Stimulated activated CD4-positive, alpha-beta T cell treated with anti-CD3 and anti-CD28 coated beads, Interleukin-1b, Interleukin-23, amount 100 ng/mL, for 48 hours (primary cell): ENCODE measurements around the gene IL22RA1.
A peak's percentile ranks its signal among the peaks of the same experiment; 100 is the strongest.

ENCODE experiments used
- DNase-seq: peaks from one replicate; pipeline ENCODE4 v3.0.0-alpha.2; 2020

IL22RA1 gene

DNA sequence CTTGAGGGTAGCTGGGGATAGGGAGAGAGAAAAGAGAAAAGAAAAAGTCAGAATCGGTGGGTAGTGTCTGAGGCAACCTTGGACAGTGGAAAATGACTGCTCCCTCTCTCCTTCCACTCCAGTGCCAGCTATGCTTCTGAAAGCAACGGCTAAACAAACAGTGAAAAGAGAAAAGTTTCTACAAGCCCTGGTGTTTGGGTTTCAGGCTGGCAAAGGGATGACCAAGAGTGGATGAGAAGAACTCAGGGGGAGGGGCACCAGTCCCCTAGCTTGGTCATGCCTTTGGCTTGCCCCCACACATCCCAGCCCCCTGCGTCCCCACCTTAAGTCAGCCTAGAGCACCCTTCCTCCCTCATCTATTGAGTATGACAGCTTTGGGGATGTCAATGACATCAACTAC lies 8.6 kb downstream of the IL22RA1 start:
- DNase-seq = no peak

DNA sequence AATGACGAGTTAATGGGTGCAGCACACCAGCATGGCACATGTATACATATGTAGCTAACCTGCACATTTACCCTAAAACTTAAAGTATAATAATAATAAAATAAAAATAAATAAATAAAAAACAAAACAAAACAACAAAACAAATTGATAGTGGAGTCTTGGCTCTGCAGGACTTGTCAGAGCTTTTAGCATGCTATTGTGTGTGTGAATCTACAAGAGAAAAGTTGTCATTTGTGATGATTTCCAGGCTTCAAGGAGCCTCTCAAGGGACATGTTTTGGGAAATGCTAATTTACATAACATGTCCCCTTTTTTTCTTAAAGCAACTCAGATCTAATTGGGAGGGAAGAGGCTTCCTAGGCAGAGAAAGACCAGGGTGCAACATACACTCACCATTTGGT lies 9.1 kb downstream of the IL22RA1 start:
- no peak for DNase-seq

GRCh38 chr1:24130385-24130784 lies 12.6 kb downstream of the IL22RA1 start:
- no peak for DNase-seq

GRCh38 chr1:24127801-24128363 lies 15.1 kb downstream of the IL22RA1 start:
- no peak for DNase-seq

DNA sequence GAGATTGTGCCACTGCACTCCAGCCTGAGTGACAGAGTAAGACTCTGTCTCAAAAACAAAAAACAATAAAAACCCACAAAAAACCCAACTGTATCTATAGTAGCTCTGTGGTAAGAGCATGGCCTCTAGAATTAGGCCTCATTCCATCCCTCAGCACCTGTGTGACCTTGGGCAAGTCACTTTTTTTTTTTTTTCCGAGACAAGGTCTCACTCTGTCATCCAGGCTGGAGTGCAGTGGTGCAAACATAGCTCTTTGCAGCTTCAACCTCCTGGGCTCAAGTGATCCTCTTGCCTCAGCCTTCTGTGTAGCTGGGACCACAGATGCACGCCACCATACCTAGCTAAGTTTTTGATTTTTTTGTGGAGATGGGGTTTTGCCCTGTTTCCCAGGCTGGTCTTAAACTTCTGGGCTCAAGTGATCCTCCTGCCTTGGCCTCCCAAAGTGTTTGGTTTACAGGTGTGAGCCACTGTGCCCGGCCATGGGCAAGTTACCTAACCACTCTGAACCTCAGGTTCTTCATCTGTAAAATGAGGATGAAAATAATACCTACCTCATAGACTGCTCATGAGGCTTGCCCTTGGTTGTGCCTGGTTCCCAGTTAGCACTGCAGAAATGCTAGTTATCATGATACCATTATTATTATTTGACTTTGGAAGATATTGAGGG lies 15.7 kb downstream of the IL22RA1 start:
- DNase-seq = no peak

DNA sequence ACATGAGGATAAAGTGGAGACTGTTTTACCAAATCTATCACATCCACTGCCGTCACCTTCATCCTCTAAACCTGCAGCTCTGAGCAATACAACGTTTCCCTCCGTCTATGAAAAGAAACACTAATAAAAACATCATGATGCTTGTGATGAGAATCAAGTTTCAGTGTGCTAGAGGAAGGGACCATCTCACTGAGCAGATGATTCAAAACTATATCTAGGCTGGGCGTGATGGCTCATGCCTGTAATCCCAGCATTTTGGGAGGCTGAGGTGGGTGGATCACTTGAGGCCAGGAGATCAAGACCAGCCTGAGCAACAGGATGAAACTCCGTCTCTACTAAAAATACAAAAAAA lies 16.3 kb downstream of the IL22RA1 start:
- DNase-seq = no peak

GRCh38 chr1:24126018-24126671 lies 16.8 kb downstream of the IL22RA1 start:
- DNase-seq = peak; percentile 16

DNA sequence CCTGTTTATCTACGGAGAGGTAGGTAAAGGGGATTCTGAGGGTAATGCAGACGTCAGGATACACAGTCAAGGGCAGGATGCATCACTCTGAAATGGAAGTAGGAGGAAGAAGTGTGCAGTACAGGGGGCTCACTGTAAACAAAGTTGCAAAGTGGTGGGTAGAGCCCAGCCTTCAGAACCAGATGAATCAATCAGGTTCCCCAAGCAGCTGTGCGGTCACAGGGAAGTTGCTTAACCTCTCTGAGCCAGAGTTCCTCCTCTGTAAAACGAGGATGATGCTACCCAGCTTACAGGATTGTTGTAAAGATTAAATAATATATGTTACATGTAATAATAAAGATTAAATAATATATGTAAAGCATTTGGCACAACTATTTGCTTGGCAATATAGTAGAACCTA lies 17.5 kb downstream of the IL22RA1 start:
- DNase-seq = no peak

- DNase-seq = no peak
Measured at GRCh38 chr1:24124980-24125379, 18.0 kb downstream of the IL22RA1 start.

DNA sequence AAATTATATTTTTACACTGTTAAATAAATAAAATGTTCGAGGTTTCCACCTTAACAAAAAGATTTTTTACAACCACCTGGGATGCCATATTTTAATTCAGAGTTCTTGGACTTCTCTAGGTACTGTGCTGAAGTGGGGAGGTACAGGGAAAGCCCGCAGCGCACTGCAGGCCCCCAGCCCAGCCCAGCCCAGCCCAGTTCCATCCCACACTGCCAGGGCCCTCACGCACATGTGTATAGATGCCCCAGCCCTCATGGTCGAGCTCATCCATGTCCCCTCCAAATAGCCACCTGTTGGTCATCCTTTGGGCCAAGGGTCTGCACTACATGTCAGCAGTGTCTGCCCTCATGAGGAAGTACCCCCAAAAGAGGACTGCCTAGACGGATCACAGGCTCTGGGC lies 19.3 kb downstream of the IL22RA1 start:
- no peak for DNase-seq

- DNase-seq = no peak
Measured at GRCh38 chr1:24122776-24123175, 20.2 kb downstream of the IL22RA1 start.

DNA sequence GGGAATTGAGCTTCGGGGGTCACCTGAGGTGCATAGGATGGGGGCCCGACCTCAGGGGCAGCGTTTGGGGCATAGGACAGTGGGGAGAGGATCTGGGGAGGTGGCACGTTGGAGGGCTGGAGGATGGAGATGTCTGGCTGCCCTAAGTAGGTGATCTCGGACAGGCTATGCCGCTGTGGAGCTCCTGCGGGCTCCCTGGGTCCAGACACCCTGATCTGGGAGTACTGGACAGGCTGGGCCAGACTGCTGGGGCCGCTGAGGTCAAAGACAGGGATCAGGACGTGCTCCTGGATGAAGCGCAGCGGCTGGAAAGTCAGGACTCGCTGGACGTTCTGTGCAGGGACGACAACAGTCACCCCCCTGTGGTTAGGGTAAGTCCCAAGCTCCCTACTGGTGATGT lies 21.5 kb downstream of the IL22RA1 start:
- no peak for DNase-seq

- DNase-seq = no peak
Measured at GRCh38 chr1:24120965-24121364, 22.0 kb downstream of the IL22RA1 start.

GRCh38 chr1:24119859-24120756 lies 22.8 kb downstream of the IL22RA1 start:
- DNase-seq = no peak

DNA sequence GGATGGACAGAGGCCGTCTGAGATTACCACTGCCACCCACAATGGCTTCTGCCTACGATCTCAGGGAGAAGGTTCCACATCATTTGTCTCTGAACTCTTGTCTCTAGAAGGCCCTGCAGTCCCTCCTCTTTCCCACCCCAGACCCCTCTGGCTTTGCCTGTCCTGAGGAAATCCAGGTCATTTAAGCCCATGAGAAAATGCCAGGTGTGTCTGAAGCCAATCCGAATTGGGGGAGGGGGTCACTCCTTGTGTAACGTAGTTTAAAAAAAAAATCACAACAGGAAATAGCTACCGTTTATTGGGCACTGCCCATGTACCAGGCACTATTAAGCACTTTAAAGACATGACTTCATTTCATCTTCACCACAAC lies 23.5 kb downstream of the IL22RA1 start:
- DNase-seq = no peak

GRCh38 chr1:24118410-24119242 lies 24.3 kb downstream of the IL22RA1 start:
- DNase-seq = no peak

GRCh38 chr1:24117722-24118409 lies 25.1 kb downstream of the IL22RA1 start:
- no peak for DNase-seq

DNA sequence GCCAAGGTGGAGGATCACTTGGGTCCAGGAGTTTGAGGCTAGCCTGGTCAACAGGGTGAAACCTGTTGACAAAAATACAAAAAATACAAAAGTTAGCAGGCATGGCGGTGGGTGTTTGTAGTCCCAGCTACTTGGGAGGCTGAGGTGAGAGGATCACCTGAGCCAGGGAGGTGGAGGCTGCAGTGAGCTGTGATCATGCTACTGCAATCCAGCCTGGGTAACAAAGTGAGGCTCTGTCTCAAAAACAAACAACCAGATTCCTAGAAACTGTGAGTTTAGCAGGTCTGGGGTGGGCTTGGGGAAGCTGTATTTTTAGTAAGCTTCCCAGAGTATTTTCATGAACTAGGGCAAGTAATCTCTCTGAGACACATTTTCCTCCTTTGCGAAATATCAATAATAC lies 25.8 kb downstream of the IL22RA1 start:
- DNase-seq = no peak

GRCh38 chr1:24114753-24115152 lies 28.2 kb downstream of the IL22RA1 start:
- DNase-seq = no peak

DNA sequence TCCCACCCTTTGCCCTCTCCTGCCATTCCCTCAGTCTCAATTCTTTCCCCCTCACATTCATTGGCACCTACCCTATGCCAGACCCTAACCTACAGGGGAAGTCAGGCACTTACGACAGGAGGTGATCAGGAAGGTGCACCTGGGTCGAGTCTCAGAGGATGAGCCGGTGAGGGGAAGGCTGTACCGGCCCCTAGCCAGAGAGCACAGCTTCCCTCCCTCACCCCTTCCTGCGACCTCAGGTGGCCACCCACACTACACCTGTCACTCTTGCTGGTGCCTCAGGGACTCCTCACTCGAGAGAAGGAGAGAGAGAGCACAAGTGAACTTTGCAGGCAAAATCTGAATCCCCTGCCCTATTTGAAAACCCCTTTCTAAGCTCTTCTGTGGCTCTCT lies 29.3 kb downstream of the IL22RA1 start:
- DNase-seq = no peak

- DNase-seq = peak; percentile 69
Measured at GRCh38 chr1:24111996-24112779, 30.8 kb downstream of the IL22RA1 start, which contains the start of gene MYOM3. TSS of gene MYOM3 (minus strand) at chr1:24112135. CDS start at chr1:24108636, 3,499 bp downstream.
